ENCODE measurements around the gene SH3RF3.

SH3RF3 gene

GRCh38 chr2:109514857-109515256 is 385.9 kb downstream of the SH3RF3 start:
- no peak for ATAC-seq

DNA sequence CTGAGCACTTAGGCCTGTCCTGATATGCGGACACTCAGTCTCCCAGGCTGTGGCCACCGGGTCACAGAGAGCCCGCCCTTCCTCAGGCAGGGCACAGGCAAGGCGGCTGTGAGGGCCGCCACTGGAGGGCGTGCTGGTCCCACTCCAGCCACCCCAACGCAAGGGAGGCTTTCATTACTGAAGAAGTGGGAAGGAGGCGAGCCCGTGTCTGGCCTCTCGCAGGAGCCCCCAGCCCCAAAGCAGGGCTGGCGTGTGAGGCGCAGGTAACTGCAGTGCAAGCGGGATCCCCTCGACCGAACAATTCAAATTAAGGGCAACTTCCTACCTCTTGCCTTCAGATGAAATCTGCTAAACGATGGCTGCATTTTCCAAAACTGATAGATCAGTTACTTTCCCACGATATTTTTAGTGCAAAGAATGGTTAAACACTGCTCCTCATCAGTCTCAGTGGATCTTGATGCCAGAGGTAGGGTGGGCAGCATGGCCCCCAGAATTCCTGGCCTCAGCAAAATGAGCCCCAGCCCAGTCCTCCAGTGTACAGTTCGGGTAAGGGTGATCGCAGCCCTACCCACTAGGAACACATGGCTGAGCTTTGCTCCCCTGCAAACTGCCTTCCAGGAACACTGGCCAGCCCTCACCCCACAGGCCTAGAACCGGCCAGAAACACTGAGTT is 387.6 kb downstream of the SH3RF3 start:
- no peak for TF ChIP-seq ZFP30 (CRISPR knock-in tag; IDR thresholded peaks at IDR 0.05)
- no peak for TF ChIP-seq PPARA (CRISPR knock-in tag; IDR thresholded peaks at IDR 0.05; ENCODE audit: borderline replicate concordance)
- TF ChIP-seq OSR1 (CRISPR knock-in tag; IDR thresholded peaks at IDR 0.05) = no peak
- TF ChIP-seq ZC3H10 (CRISPR knock-in tag; IDR thresholded peaks at IDR 0.05) = no peak
- TF ChIP-seq TSHZ2 (CRISPR knock-in tag; IDR thresholded peaks at IDR 0.05) = no peak
- TF ChIP-seq, protein P1, sequence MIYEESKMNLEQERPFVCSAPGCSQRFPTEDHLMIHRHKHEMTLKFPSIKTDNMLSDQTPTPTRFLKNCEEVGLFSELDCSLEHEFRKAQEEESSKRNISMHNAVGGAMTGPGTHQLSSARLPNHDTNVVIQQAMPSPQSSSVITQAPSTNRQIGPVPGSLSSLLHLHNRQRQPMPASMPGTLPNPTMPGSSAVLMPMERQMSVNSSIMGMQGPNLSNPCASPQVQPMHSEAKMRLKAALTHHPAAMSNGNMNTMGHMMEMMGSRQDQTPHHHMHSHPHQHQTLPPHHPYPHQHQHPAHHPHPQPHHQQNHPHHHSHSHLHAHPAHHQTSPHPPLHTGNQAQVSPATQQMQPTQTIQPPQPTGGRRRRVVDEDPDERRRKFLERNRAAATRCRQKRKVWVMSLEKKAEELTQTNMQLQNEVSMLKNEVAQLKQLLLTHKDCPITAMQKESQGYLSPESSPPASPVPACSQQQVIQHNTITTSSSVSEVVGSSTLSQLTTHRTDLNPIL (CRISPR knock-in tag; IDR thresholded peaks at IDR 0.05; ENCODE audit: low read depth) = no peak
- peak; percentile 70 for ATAC-seq

More at GRCh38 chr2:109514857-109515256, 385.9 kb downstream of the SH3RF3 start:
- TF ChIP-seq TOX (CRISPR knock-in tag; IDR thresholded peaks at IDR 0.05; ENCODE audit: borderline replicate concordance) (no peak), ZC3H10 (CRISPR knock-in tag; IDR thresholded peaks at IDR 0.05) (no peak), ZNF565 (CRISPR knock-in tag; conservative IDR thresholded peaks at IDR 0.05; ENCODE audit: low read depth) (no peak), ZFP30 (CRISPR knock-in tag; IDR thresholded peaks at IDR 0.05) (no peak), OSR1 (CRISPR knock-in tag; IDR thresholded peaks at IDR 0.05) (no peak), TCF4 (CRISPR knock-in tag; IDR thresholded peaks at IDR 0.05; ENCODE audit: borderline replicate concordance) (no peak), ESRRG (CRISPR knock-in tag; IDR thresholded peaks at IDR 0.05) (no peak), SNAI2 (CRISPR knock-in tag; IDR thresholded peaks at IDR 0.05) (no peak), TSHZ2 (CRISPR knock-in tag; IDR thresholded peaks at IDR 0.05) (no peak), POU6F1 (CRISPR knock-in tag; IDR thresholded peaks at IDR 0.05; ENCODE audit: borderline replicate concordance, low read depth) (no peak), ZNF70 (CRISPR knock-in tag; IDR thresholded peaks at IDR 0.05) (no peak), PPARA (CRISPR knock-in tag; IDR thresholded peaks at IDR 0.05; ENCODE audit: borderline replicate concordance) (no peak)

DNA sequence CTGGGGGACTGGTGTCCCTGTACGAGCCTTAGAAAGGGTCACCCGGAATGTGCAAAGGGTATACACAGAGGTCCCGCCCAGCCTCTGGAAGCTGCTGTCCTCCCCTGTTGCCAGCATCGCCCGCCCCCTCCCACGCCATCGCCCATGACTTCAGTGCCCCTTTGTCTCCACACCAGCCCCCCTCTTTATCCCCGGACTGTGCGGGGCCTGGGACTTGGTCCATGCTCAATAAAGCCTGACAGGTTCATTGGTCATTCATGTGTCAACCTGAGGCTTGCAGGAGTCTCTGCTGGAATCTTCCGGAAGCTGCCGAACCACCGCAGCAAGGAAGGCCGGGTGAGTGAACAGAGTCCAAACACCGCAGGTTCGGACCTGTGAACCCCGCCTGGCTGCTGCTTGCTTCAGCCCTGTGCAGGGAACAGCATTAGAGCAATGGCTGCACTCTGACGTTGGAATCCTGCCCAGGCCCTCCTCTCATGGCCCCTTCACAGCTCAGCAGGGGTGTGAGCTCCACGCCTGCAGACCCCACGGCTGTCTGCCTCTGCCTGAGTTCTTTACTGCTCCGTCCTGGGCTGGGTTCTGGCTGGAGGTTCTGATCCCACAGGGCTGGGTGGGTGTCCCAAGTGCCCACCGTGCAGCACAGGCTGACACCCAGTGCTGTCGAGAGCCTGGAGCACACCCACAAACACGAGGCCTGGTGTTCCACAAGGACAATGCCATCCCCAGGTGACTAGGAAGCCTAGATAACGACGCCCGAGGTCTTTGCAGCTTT is 388.3 kb downstream of the SH3RF3 start:
- ATAC-seq = no peak
- TF ChIP-seq ZNF8 (CRISPR knock-in tag; IDR thresholded peaks at IDR 0.05) (no peak), OSR1 (CRISPR knock-in tag; IDR thresholded peaks at IDR 0.05) (no peak), CSDC2 (CRISPR knock-in tag; IDR thresholded peaks at IDR 0.05) (no peak), PPARA (CRISPR knock-in tag; IDR thresholded peaks at IDR 0.05; ENCODE audit: borderline replicate concordance) (no peak), ZC3H10 (CRISPR knock-in tag; IDR thresholded peaks at IDR 0.05) (no peak), GLIS3 (CRISPR knock-in tag; IDR thresholded peaks at IDR 0.05) (no peak), ZNF70 (CRISPR knock-in tag; IDR thresholded peaks at IDR 0.05) (no peak), TSHZ2 (CRISPR knock-in tag; IDR thresholded peaks at IDR 0.05) (no peak), ESRRG (CRISPR knock-in tag; IDR thresholded peaks at IDR 0.05) (no peak), ZNF565 (CRISPR knock-in tag; conservative IDR thresholded peaks at IDR 0.05; ENCODE audit: low read depth) (no peak), ISL1 (CRISPR knock-in tag; IDR thresholded peaks at IDR 0.05) (no peak)
- TF ChIP-seq, protein P2, sequence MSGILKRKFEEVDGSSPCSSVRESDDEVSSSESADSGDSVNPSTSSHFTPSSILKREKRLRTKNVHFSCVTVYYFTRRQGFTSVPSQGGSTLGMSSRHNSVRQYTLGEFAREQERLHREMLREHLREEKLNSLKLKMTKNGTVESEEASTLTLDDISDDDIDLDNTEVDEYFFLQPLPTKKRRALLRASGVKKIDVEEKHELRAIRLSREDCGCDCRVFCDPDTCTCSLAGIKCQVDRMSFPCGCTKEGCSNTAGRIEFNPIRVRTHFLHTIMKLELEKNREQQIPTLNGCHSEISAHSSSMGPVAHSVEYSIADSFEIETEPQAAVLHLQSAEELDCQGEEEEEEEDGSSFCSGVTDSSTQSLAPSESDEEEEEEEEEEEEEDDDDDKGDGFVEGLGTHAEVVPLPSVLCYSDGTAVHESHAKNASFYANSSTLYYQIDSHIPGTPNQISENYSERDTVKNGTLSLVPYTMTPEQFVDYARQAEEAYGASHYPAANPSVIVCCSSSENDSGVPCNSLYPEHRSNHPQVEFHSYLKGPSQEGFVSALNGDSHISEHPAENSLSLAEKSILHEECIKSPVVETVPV (CRISPR knock-in tag; IDR thresholded peaks at IDR 0.05) = no peak

Data from SK-N-SH treated with all-trans-retinoic acid at 6 μM for 48 hours (cell line).